Head of caudate nucleus (tissue), 42 donors: ENCODE results near the gene VILL.
"Not testable (repeated sequence)": the region's sequence is repeated elsewhere in the genome, so short reads cannot be mapped to it uniquely, and the experiment has no call there.

Source experiments
- DNase-seq, 42 donors: peaks; one replicate each; pipeline versions ENCODE4 v3.0.0 to v3.0.0-alpha.2; 2020 to 2021; ENCODE audit warnings: mixed read lengths in 7 of 42
- intact Hi-C: fragments of 100-400 bp; cut with DNase I; formaldehyde crosslinking; loops from one replicate; pipeline ENCODE4 v1.15.0; 2022

The VILL gene

DNA sequence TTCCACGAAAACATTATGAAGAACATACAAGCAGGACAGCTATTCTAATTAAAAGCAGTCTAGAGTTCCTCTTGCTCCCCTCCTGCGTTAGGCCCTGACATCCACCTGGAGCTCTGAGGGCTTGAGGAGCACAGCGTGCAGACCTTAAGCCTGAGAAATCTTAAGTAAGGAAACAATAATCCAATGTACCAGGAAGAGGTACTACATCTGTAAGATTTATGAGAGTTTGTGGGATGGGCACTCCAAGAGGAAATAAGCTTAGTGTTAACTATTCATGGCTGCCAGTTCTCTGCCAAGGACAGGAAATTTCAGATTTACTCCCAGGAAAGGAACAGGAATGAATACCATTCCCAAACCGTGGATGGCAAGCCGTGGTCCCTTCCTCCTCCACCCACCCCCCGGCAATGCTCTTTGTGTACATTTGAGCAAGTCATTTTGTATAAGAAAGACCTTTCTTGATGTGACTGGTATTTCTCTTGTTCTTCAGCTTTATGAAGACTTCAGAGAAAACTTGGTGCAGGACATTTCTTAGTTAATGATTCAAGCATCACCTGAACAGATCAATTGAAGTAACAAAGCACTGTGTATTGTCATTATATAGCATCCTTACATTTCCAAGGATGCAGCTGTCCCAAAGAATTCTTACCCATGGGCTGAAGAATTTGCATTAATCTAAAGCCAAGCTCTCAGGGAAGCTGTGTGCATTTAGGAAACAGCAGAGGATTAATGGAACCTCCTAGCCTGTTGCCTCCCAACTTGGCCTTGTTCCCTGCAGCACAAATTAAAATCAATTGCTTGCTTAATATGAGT is 28.8 kb upstream of the VILL start:
- peak in 1 of 42 donors; percentile 28 for DNase-seq
- intact Hi-C loops: no loop called here

DNA sequence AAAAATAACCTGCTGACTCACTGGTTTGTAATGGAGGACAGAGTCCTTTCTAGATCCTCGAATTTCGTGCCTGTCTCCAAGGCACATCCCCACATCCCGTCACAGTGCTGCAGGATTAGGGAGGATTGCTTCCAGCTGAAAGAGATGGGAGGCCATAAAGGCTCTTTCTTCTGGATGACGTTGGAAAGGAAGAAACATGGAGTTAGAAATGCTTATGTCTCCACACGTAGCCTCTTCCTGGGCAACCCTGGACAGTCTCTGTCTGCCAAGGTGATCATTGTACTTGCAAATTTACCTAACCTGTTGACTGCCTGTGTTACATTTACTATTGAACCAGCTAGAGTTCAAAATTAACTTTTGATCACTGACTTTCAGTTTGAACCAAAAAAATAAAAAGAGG is 27.6 kb upstream of the VILL start:
- intact Hi-C loops: no loop called here
- DNase-seq: peak in 1 of 42 donors; percentile 36

DNA sequence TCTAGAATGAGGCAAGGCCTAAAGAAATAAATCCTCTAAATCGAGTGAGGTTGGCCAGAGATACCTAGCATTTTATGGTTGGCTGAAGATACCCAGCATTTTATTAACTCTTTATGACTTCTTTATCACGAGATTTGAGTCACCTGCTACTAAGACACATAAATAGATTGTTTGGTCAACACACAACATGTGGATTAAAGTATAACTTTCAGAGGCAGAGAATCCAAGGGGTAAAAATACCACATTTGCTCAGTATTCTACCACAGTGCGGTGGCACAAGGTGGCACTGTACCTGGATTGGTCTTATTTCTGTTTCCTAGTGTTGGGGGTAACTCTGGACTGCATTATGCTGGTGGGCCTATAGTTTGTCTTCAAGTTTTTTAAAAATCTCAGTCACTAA is 27.0 kb upstream of the VILL start:
- intact Hi-C loops: no loop called here
- peak in 1 of 42 donors; percentile 5 for DNase-seq

DNA sequence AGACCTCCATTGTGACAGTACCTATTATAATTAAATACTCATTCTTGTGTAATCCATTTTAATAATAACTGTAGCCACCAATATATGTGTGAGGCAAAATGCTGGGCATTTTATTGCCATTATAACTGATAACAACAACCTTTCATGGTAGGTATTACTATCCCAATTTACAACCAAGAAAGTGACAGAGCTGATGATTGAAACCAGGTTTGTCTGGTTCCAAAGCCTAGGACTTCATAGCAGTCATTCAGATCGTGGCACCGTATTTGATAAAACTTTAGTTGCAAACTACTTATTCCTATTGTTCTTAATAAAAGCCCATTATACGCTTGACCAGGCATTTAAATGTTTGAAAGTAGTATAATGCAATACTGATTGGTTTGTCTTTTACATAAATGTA is 26.4 kb upstream of the VILL start:
- DNase-seq: peak in 1 of 42 donors; percentile 10
- intact Hi-C loops: no loop called here

DNA sequence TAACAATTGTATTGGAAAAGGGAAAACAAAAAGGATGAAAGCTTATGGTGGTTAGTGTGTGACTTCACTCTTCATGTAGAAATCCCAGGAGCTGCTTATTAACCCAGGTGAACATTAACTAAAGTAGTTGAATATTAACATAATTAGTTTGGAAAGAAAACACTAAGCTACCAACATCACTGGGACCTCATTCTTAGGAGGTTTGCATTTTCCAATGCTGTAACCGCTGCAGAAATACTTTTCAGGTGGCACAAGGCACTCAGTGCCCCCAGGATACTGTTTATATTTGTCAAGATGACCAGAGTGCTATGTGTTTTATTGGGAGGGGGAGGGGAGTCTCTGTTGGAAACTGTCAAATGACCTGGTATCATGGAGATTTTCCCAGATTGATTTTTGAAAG is 25.9 kb upstream of the VILL start:
- DNase-seq: peak in 1 of 42 donors; percentile 5
- intact Hi-C loops: loop anchor here (5.0 kb wide), 1 partner anchor 107 kb away; no protein-coding TSS in a partner anchor

DNA sequence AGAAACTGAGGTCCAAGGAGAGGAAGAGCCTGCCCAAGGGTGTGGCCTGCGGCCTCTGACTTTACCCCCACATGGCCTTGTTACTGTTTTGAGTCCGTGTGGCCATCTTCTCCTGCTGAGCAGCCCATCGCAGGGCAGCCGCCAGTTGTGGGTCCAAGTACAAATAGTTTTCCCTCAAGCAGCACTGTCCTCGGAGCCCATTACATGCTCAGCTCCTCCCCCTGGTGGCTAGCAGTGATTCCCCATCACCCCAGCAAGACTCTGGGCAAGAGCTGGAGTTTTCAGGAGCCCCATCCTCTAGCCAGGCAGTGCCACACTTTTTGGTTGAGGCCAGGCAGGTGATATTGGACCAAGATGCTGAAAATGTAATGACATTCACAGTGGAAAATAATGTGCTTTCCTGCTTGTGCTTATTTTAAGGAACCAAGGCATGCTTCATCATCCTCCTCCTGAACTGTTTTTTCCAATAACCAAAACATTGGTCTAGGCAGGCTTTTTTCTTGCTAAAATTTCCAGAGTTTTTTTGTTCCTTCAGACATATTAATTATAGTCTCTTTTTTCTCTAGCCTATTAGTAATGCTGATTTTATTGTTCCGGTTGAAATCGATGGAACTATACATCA is 23.2 kb upstream of the VILL start:
- peak; percentile 38 to 81 (median 64) for DNase-seq
- intact Hi-C loops: loop anchor here (5.0 kb wide), 1 partner anchor 110 kb away; no protein-coding TSS in a partner anchor

DNA sequence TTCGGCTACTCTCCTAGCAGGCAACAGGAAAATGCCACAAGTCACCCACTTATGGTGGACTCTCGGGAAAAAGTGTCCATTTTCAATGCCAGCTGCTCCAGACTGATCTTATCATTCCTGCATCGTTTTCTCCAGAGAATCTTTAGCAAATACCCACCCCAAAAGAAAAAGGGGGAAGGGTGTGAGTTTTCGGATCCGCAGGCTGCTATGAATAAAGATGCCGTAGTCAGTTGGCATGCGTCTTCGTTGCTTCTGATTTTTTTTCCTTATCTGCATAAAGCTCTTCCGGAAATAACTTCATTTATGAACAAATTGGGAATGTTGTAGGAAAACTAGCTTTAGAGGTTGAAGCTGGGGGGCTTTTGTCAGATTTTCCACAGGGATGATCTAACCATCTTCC is 22.4 kb upstream of the VILL start:
- intact Hi-C loops: loop anchor here (5.0 kb wide), 1 partner anchor 111 kb away; no protein-coding TSS in a partner anchor
- peak in 3 of 42 donors; percentile 3 to 14 (median 12) for DNase-seq

DNA sequence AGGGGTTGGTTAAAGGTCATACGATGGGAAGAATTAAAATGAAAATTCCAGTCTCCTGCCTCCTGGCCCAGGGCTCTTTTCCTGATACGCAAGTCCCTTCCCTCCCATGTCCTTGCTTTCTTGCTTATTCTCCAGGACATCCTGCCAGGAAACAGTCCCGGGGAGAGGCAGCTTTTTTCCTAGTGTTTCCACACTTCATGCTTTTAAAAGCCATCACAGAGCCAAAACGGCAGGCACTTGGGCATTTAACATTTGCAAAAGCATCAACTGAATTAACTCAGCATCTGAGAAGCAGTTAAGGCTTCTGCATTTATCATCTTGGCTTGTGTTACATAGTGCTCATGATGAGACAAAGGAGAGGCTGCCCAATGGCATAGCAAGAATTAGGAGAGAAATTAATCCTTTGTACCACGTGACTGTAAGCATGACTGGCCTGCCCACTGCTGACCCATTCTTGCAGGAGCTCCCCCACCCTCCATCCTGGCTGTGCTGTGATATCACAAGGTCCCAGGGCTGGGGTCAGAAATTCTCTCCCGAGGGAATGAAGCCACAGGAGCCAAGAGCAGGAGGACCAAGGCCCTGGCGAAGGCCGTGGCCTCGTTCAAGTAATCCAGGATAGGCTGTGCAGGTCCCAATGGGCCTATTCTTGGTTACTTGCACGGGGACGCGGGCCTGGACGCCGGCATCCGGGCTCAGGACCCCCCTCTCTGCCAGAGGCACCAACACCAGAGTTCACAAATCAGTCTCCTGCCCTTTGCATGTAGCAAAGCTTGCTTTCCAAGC is 21.6 kb upstream of the VILL start:
- DNase-seq: peak in 4 of 42 donors; percentile 9 to 40 (median 23)

DNA sequence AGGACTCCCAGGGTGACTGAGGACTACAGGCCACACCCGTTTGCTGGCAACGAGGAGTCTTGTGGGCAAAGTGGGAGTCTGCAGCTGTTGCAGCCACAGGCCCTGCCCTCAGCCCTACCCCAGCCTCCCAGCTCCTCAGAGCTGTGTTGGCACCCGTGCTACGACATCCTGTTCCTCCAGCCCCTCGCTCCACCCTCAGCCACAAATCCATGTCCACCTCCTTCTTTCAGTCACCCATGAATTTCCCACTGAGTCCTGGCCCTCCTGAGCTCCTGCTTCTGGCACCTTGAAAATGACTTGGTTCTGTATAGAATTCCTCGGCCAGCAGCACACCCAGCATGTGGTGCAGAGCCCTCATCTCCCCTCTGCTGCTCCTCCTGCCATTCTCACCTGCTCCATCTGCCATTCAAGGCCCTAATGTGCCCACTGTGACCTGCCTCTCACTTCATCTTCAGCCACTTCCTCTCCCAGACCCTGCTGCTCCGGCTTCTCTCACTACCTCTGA is 20.9 kb upstream of the VILL start:
- DNase-seq: peak in 3 of 42 donors; percentile 5 to 40 (median 21)
- intact Hi-C loops: loop anchor here (5.0 kb wide), 1 partner anchor 112 kb away; no protein-coding TSS in a partner anchor

More for the DNA sequence above, 21.6 kb upstream of the VILL start:
- intact Hi-C loops: loop anchor here (5.0 kb wide), 1 partner anchor 112 kb away; no protein-coding TSS in a partner anchor

DNA sequence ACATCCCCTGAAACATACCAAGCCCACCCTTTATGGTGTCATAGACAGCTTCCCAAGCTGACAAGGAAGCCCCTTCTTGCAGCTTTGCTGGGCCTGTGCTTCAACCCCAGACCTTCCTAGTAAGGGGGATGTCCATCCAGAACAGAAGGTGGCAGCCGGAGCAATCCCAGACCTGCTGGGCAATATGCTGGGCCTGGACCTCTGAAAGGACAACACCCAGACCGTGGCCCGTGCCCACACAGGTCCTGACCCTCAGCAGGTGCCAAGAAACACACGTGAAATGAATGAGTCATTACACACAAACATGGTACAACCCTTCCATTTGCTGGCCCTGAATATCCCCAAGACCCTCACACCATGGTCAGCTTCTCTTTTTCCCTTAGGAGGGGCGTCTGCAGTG is 19.8 kb upstream of the VILL start:
- intact Hi-C loops: no loop called here
- DNase-seq: peak in 2 of 42 donors; percentile 28 to 38

DNA sequence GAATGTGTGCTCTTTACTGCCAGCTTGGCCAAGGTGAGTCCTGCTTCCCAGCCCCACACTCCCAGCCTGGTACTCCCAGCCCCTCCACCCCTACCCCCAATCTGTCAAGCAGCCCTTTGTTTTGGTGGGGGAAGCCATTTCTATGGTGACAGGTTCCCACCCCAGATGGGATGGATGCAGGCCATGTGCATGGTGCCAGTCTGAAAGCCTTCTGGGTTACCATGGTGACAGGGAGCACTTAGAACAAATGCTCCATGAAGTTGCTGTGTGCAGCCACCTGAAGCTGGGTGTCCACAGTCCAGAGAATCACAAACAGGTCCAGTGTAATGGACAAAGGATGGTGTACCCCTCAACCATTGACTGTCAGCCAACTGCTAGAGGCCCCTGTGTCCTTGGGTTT is 19.1 kb upstream of the VILL start:
- intact Hi-C loops: no loop called here
- peak in 2 of 42 donors; percentile 36 to 39 for DNase-seq

DNA sequence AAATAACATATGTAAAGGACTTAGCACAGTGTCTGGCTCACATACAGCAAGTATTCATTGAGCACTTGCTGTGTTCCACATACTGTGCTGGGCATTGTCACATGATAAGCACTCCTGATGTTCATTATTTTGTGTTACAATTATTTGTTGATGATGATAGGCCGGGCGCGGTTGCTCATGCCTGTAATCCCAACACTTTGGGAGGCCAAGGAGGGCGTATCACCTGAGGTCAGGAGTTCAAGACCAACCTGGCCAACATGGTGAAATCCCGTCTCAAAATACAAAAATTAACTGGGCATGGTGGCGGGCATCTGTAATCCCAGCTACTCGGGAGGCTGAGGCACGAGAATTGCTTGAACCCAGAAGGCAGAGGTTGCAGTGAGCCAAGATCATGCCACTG is 18.5 kb upstream of the VILL start:
- intact Hi-C loops: not testable (repeated sequence)
- DNase-seq: peak in 2 of 42 donors; percentile 13 to 24

DNA sequence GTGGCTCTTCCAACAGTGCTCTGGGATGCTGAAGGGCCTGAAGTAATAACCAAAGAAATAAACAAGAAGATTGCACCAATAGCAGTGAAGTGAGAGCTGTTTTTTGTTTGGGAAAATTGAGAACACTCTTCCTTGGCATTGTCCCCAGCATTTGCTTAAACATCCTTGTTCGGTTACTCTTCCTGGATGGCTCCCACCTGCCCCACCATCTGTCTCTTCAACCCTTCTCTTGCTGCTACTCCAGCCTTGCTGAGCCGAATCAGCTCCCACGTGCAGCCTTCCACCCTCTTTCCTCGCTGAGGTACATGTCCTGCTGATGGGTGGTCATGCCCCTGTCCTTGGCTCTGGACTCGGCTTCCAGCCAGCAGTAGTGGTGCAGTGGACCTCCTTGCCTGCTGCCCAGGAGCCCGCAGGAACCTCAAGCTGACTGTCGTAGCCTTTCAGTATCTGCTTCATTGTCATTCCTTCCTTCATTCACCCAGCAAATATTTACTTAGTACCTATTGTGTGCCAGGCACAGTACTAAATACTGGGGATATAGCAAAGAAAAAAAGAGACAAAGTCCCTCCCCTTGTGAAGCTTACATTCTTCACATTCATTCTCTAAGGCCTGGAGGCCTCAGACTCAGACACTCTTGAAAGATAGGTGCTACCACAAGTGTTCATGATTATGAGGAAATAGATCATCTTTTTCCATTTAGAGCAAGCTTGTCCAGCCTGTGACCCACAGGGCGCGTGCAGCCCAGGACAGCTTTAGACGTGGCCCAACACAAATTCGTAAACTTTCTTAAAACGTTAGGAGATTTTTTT is 17.1 kb upstream of the VILL start:
- peak in 1 of 42 donors; percentile 40 for DNase-seq
- intact Hi-C loops: no loop called here

DNA sequence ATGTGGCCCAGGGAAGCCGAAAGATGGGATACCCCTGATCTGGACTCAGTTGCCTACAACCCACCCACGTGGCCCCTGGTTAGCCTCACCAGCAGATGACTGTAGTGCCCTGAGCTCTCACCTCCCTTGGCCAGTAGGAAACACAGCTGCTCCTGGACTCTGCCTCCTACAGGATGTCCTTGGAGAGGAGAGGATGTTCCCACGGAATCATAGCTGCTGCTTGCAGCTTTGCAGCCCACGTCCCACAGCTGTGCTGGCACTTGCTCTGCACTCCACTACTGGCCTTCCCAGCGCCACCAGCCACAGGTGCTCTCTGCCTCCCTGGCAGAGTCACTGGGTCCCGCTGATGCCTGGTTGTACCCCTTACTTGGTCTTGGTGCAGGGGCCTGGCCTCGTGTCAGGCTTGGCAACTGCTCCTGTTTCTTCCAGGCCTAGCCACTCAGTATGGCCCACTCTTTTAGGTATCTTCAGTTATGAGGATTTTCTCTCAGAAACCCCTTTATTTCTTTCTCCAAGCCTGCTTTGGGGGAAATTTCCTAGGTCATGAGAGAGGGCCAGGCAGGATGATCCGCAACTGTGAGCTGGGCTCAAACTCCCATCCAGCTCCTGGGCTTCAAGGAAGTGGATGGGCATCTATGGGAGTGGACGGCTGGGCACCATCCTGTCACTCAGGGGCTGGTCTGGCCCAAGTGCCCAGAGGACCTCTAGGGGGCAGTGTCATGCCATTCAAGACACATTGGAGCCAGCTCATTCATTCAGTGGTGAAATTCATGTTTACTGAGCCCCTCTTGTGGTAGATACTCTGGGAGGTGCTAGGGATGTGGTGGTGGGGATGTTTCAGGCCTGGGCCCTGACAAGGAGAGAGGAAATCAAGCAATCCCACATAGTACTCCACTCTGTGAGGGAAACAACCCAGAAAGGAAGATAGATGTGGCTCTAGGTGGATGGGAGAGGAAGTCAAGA is 16.2 kb upstream of the VILL start:
- DNase-seq: peak in 41 of 42 donors; percentile 58 to 92 (median 77)
- intact Hi-C loops: no loop called here

DNA sequence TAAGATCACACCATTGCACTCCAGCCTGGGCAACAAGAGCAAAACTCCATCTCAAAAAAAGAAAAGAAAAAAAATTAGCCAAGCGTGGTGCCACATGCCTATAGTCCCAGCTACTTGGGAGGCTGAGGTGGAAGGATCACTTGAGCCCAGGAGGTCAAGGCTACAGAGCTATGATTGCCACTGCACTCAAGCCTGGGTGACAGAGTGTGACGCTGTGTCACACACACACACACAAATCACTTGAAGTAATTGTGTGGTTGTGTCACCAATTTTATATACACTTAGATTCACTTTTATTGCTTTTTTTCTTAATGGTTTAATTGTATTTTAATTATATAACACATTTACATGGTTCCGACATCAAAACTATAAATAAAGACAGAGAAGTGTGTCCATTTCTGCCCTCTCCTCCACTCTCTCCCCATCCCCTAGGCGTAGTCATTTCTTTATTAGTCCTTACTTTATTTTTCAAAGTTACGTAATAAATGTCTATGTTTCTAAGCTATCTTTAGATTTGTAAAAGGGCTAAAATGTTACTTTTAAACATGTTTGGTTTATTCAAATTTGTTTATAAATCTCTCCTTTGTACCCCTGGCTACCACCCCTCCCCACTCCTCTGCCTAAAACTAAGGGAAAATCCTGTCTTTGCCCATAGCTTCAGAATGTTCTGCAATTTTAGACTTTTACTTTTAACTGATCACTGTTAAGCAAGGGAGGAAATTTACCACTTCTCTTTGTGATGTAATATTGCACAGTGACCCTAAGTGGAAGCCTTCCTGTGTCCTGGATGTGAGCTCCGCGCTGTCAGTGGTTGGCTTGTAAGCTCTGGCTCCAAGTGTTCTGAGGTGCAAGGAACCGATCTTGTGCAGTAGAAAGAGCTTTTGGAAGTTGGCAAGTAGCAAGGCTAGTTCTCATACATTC is 10.8 kb upstream of the VILL start:
- peak in 2 of 42 donors; percentile 15 to 16 for DNase-seq
- intact Hi-C loops: no loop called here
